Neuronal stem cell (in vitro differentiated cells): ENCODE measurements around the gene PSMD6.

Experiments used
- DNase-seq: peaks from one replicate; pipeline ENCODE4 v3.0.0-alpha.2; 2013; ENCODE audit warnings: low spot score
- H2AFZ ChIP-seq: one replicate; pipeline ENCODE4 v1.6.1; 2013; ENCODE audit warnings: mild to moderate bottlenecking, low read length, inconsistent platforms
- H2AK5ac ChIP-seq: 2 replicates; pipeline ENCODE4 v1.6.1; 2013; ENCODE audit warnings: low read depth, mild to moderate bottlenecking, inconsistent platforms, low read length, moderate library complexity, mixed read lengths
- H2BK120ac ChIP-seq: 2 replicates; pipeline ENCODE4 v1.6.1; 2013; ENCODE audit warnings: low read depth, mild to moderate bottlenecking, inconsistent platforms, low read length, moderate library complexity, mixed read lengths
- H2BK12ac ChIP-seq: one replicate; pipeline ENCODE4 v1.6.1; 2013; ENCODE audit warnings: low read length, inconsistent platforms
- H2BK15ac ChIP-seq: 2 replicates; pipeline ENCODE4 v1.6.1; 2013; ENCODE audit warnings: mild to moderate bottlenecking, low read length, inconsistent platforms, mixed read lengths
- H2BK5ac ChIP-seq: one replicate; pipeline ENCODE4 v1.6.1; 2013; ENCODE audit warnings: inconsistent platforms, mild to moderate bottlenecking, low read length, moderate library complexity
- H3K14ac ChIP-seq: one replicate; pipeline ENCODE4 v1.6.1; 2013; ENCODE audit warnings: low read length, inconsistent platforms
- H3K18ac ChIP-seq: 2 replicates; pipeline ENCODE4 v1.6.1; 2013; ENCODE audit warnings: low read length, inconsistent platforms
- H3K23ac ChIP-seq: 2 replicates; pipeline ENCODE4 v1.6.1; 2013; ENCODE audit warnings: low read depth, mild to moderate bottlenecking, mixed read lengths, low read length, inconsistent platforms; ENCODE audit not compliant: poor library complexity
- H3K27ac ChIP-seq: replicated peaks from 3 replicates; pipeline ENCODE4 v1.5.1; 2013; ENCODE audit warnings: low read length, inconsistent platforms
- H3K27me3 ChIP-seq, 3 experiments: 2 replicates each; pipeline ENCODE4 v1.6.1; 2013; ENCODE audit warnings: low read length in 3 of 3, mild to moderate bottlenecking in 2 of 3, inconsistent platforms in 1 of 3, low read depth in 1 of 3, mixed read lengths in 1 of 3, moderate library complexity in 1 of 3; ENCODE audit not compliant: control insufficient read depth in 3 of 3, insufficient read depth in 3 of 3
- H3K36me3 ChIP-seq, 2 donors: replicated peaks in 1 of 2; 2 replicates each; pipeline ENCODE4 v1.6.1; 2013; ENCODE audit warnings: low read length in 2 of 2; ENCODE audit not compliant: control insufficient read depth in 2 of 2, insufficient read depth in 2 of 2
- H3K4ac ChIP-seq: 2 replicates; pipeline ENCODE4 v1.6.1; 2013; ENCODE audit warnings: inconsistent platforms, mild to moderate bottlenecking, low read length, moderate library complexity
- H3K4me1 ChIP-seq, 2 donors: 1 replicate in 1 of 2; 2 replicates in 1 of 2; pipeline ENCODE4 v1.6.1; 2013; ENCODE audit warnings: low read length in 2 of 2, low read depth in 1 of 2; ENCODE audit not compliant: control insufficient read depth in 2 of 2, insufficient read depth in 1 of 2
- H3K4me2 ChIP-seq: one replicate; pipeline ENCODE4 v1.6.1; 2013; ENCODE audit warnings: mild to moderate bottlenecking, low read length, inconsistent platforms; ENCODE audit not compliant: insufficient read depth, poor library complexity, severe bottlenecking
- H3K4me3 ChIP-seq, 2 donors: 2 replicates each; pipeline ENCODE4 v1.5.1; 2013; ENCODE audit warnings: low read length in 2 of 2, mild to moderate bottlenecking in 2 of 2, inconsistent platforms in 1 of 2, moderate library complexity in 1 of 2
- H3K79me1 ChIP-seq: one replicate; pipeline ENCODE4 v1.6.1; 2013; ENCODE audit warnings: low read depth, mild to moderate bottlenecking, inconsistent platforms, low read length, moderate library complexity
- H3K9ac ChIP-seq: one replicate; pipeline ENCODE4 v1.6.1; 2013; ENCODE audit warnings: mild to moderate bottlenecking, low read depth, low read length, inconsistent platforms; ENCODE audit not compliant: poor library complexity
- H3K9me3 ChIP-seq, 2 donors: replicated peaks in 1 of 2; 2 replicates each; pipeline versions ENCODE3 to v1.6.1; 2013; ENCODE audit warnings: low read length in 2 of 2, mild to moderate bottlenecking in 2 of 2, inconsistent platforms in 1 of 2, low read depth in 1 of 2, mixed read lengths in 1 of 2, moderate library complexity in 1 of 2; ENCODE audit not compliant: control insufficient read depth in 2 of 2, insufficient read depth in 1 of 2
- H4K8ac ChIP-seq: one replicate; pipeline ENCODE4 v1.6.1; 2013; ENCODE audit warnings: low read depth, mild to moderate bottlenecking, inconsistent platforms, low read length, moderate library complexity
- H4K91ac ChIP-seq: one replicate; pipeline ENCODE4 v1.6.1; 2013; ENCODE audit warnings: low read length, low read depth, mild to moderate bottlenecking, inconsistent platforms; ENCODE audit not compliant: poor library complexity
- WGBS, 2 donors: extraction: QIAGEN DNeasy Blood & Tissue Kit; methylation state at CpG; one replicate each; pipeline ENCODE4 v1.1.7; 2013; ENCODE audit warnings: missing lambda C conversion rate in 2 of 2, mixed read lengths in 1 of 2; ENCODE audit not compliant: insufficient read length in 2 of 2, insufficient replicate concordance in 1 of 2; ENCODE audit errors: extremely low coverage in 2 of 2; 5-methylcytosine and 5-hydroxymethylcytosine counted together

The PSMD6 gene

DNA sequence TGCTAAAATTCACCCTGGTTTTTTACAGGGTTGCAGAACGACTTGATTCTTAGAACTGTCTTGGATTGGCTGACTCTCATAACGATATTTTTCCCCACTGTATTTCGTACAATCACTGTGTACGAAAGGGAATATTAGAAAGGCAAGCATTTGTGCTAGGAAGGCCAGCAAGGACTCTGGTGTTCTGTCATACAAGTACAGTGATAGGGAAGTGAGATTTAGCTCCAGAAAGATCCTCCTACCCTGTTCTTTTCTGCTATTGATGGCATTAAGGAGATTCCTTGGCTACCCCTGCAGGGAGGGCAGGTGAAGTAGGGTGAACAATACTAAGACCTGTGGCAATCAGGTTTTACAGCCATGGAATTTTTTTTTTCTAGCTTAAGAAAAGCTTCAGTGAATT lies 57.3 kb downstream of the PSMD6 start:
- H3K4me1 ChIP-seq, result peaks cover 34 to 38% of the 10 kb centered on the region in 2 donors
- no peaks in the 10 kb centered on the region for H3K79me1 ChIP-seq
- no peak overlapping the region for H3K9ac ChIP-seq
- no peak overlapping the region for H3K27ac ChIP-seq
- no peak overlapping the region for H3K4me2 ChIP-seq
- no peak for DNase-seq
- no peaks in the 10 kb centered on the region for H3K9me3 ChIP-seq
- no peak overlapping the region for H4K8ac ChIP-seq
- no peak overlapping the region for H3K23ac ChIP-seq
- H3K4me3 ChIP-seq, result no peak overlapping the region
- no peaks in the 10 kb centered on the region for H3K27me3 ChIP-seq
- H2BK120ac ChIP-seq, result no peak overlapping the region
- H3K14ac ChIP-seq, result no peak overlapping the region
- no peak overlapping the region for H3K18ac ChIP-seq
- no peak overlapping the region for H4K91ac ChIP-seq
- H2BK12ac ChIP-seq, result no peak overlapping the region
- H2AK5ac ChIP-seq, result no peak overlapping the region
- no peak overlapping the region for H2BK5ac ChIP-seq
- H3K36me3 ChIP-seq, result no peaks in the 10 kb centered on the region
- no peak overlapping the region for H2BK15ac ChIP-seq
- H2AFZ ChIP-seq, result no peak overlapping the region
- H3K4ac ChIP-seq, result no peak overlapping the region
- no CpG with 5 or more reads among the region's 4 CpGs for WGBS, 2 donors

DNA sequence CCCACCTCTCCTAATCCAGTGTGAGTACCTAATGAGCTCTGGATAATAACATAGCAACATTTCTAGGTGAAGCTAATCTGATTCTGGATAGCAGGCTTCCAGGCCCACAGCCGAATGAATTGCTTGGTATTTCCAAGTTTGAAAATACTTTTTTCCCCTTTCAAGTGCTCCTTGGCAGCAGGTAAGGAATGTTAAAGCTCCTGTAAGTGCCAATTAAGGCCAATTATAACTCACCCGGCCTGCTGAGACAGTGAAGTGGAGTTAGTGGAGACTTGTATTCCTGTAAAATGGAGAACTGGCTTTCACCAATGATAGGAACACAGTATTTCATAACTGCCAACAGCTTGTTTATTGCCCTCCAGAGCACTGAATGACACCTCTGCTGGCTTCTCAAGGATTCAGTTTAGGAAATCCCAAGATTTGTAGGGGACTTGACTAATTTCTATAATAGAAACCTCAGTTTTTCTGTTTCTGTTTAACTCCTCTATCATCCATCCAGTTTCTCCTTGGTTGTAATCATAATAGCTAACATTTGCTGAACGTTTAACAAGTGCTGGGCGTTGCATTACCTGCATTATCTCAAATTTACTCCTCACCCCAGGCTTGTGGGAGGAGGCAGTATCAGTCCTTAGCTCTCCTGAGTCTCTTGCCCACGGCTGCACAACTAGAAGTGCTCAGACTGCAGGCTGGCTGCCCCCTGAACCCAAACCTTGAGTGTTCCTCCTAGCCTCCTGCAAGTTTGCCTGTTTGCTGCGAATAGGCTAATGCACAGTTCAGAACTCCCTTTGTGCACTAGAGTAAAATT lies 58.4 kb downstream of the PSMD6 start:
- Histone ChIP-seq H3K4ac (no peak overlapping the region), H3K9ac (no peak overlapping the region), H4K91ac (peak overlapping the region; percentile 16), H3K4me3 (no peak overlapping the region), H3K18ac (peak overlapping the region; percentile 68), H3K23ac (no peak overlapping the region), H3K79me1 (no peaks in the 10 kb centered on the region), H2BK120ac (no peak overlapping the region), H3K27me3 (no peaks in the 10 kb centered on the region), H2AK5ac (no peak overlapping the region), H3K9me3 (no peaks in the 10 kb centered on the region), H2BK15ac (no peak overlapping the region), H2BK12ac (no peak overlapping the region), H2BK5ac (no peak overlapping the region), H4K8ac (no peak overlapping the region), H3K27ac (peak overlapping the region; percentile 30), H3K14ac (no peak overlapping the region), H2AFZ (no peak overlapping the region), H3K4me1 (peaks cover 26 to 38% of the 10 kb centered on the region in 2 donors), H3K36me3 (no peaks in the 10 kb centered on the region), H3K4me2 (no peak overlapping the region)
- no CpG with 5 or more reads among the region's 6 CpGs for WGBS, 2 donors
- DNase-seq, result no peak

DNA sequence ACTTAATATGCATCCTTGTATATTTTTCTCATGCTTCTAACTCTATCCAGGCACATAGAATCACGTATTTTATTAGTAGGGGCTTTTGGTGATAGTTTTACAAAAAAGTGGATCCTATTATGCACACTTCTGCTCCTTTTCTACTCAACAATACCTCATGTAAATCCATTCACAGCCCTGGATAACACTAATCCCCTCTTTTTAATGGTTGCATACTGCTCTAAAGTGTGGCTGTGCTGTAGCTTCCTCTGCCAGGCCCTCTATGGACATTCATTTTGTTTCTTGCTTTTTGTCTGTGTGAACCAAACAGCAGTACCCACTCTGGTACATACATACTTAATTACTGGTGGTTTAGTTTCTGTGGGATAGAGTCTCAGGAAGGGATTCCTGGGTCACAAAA lies 59.8 kb downstream of the PSMD6 start:
- Histone ChIP-seq H3K9me3 (no peaks in the 10 kb centered on the region), H3K79me1 (no peaks in the 10 kb centered on the region), H2BK120ac (no peak overlapping the region), H2AFZ (no peak overlapping the region), H3K4me1 (peaks cover 13 to 33% of the 10 kb centered on the region in 2 donors), H3K4ac (no peak overlapping the region), H3K23ac (no peak overlapping the region), H3K36me3 (no peaks in the 10 kb centered on the region), H4K8ac (no peak overlapping the region), H3K18ac (no peak overlapping the region), H2BK15ac (no peak overlapping the region), H3K14ac (no peak overlapping the region), H4K91ac (no peak overlapping the region), H3K27me3 (no peaks in the 10 kb centered on the region), H2AK5ac (no peak overlapping the region), H3K27ac (peak overlapping the region; percentile 80), H3K4me2 (no peak overlapping the region), H2BK5ac (no peak overlapping the region), H3K9ac (no peak overlapping the region), H2BK12ac (no peak overlapping the region), H3K4me3 (no peak overlapping the region)
- WGBS, 2 donors, result no CpG with 5 or more reads among the region's 1 CpG
- no peak for DNase-seq

DNA sequence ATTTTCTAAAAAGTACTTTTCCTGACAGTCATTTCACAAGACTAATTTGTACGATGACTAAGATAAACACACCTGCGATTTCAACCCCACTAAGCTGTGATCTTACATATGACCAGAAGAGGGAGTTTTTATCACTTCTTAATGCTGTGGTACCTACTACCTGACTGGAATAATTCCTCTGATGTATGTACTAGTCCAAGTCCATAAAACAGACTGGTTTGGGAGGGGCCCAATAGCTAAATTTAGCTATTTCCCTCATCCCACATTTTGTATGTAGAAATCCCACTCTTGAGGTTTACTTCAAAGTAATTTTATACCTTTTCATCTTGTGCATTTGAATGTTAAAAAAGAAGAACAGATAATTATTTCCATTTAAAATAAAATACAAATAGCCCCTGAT lies 61.4 kb downstream of the PSMD6 start:
- H3K9me3 ChIP-seq, result no peaks in the 10 kb centered on the region
- no peak overlapping the region for H3K14ac ChIP-seq
- H3K23ac ChIP-seq, result no peak overlapping the region
- H3K79me1 ChIP-seq, result no peaks in the 10 kb centered on the region
- no peak overlapping the region for H2BK5ac ChIP-seq
- no peak overlapping the region for H4K8ac ChIP-seq
- no CpG with 5 or more reads among the region's 2 CpGs for WGBS, 2 donors
- no peak overlapping the region for H3K4ac ChIP-seq
- H3K4me3 ChIP-seq, result no peak overlapping the region
- H2BK15ac ChIP-seq, result no peak overlapping the region
- H3K36me3 ChIP-seq, result no peaks in the 10 kb centered on the region
- H3K9ac ChIP-seq, result no peak overlapping the region
- H4K91ac ChIP-seq, result no peak overlapping the region
- H3K27ac ChIP-seq, result no peak overlapping the region
- no peak for DNase-seq
- no peak overlapping the region for H2BK120ac ChIP-seq
- H3K27me3 ChIP-seq, result no peaks in the 10 kb centered on the region
- peaks cover 3 to 26% of the 10 kb centered on the region in 2 donors for H3K4me1 ChIP-seq
- no peak overlapping the region for H3K18ac ChIP-seq
- no peak overlapping the region for H3K4me2 ChIP-seq
- H2BK12ac ChIP-seq, result no peak overlapping the region
- H2AFZ ChIP-seq, result no peak overlapping the region
- no peak overlapping the region for H2AK5ac ChIP-seq
